GM18873 (cell line): ENCODE measurements around the gene PIGS.

ENCODE experiments used
- ATAC-seq: cut with Tn5 transposase; IDR thresholded peaks from one replicate; pipeline ENCODE4 v1.9.1; 2021; ENCODE audit warnings: mild to moderate bottlenecking, moderate library complexity, moderate number of reproducible peaks; ENCODE audit not compliant: unreplicated experiment, low FRiP score

The PIGS gene

GRCh38 chr17:28511858-28512461 lies 59.4 kb downstream of the PIGS start:
- ATAC-seq: no peak

GRCh38 chr17:28509789-28510188 lies 61.5 kb downstream of the PIGS start:
- ATAC-seq: no peak

- ATAC-seq: no peak
Measured at GRCh38 chr17:28508211-28508724, 63.1 kb downstream of the PIGS start.

GRCh38 chr17:28507567-28508203 lies 63.6 kb downstream of the PIGS start:
- no peak for ATAC-seq

GRCh38 chr17:28506763-28507487 lies 64.4 kb downstream of the PIGS start:
- ATAC-seq: no peak

- no peak for ATAC-seq
Measured at GRCh38 chr17:28505986-28506665, 65.2 kb downstream of the PIGS start, which contains the start of gene FOXN1. Gene FOXN1 (plus strand): TSS chr17:28506348. CDS start chr17:28523970, 17,622 bp downstream.

GRCh38 chr17:28503420-28503819 lies 67.9 kb downstream of the PIGS start:
- ATAC-seq: no peak
